CD4-positive, alpha-beta T cell (primary cell): ENCODE data around the gene DNPEP. TPM values are rescaled to one million over a fixed set of nuclear protein-coding genes. Genes with fewer than 3 reads are reported as not detected.
"Not testable (repeated sequence)": the region's sequence is repeated elsewhere in the genome, so short reads cannot be mapped to it uniquely, and the experiment has no call there.

Experiments
- ATAC-seq: fragments of 200-7000 bp; cut with Tn5 transposase; one replicate; pipeline ENCODE4 v1.10.0; 2022; ENCODE audit warnings: mild to moderate bottlenecking; ENCODE audit not compliant: poor library complexity
- CTCF ChIA-PET: fragments of 350-600 bp; sonication (Branson Sonifier 250); formaldehyde crosslinking; loops from one replicate; lab custom pipeline; 2021; ENCODE audit warnings: antibody characterized with exemption, inconsistent platforms; lab: Charles Lee
- POLR2A ChIA-PET: fragments of 350-600 bp; sonication (Branson Sonifier 250); formaldehyde crosslinking; loops from one replicate; lab custom pipeline; 2021; ENCODE audit warnings: antibody characterized with exemption, inconsistent platforms; lab: Charles Lee
- DNase-seq, 14 experiments: peaks; one replicate each; pipeline ENCODE4 v3.0.0-alpha.2; 2013 to 2020; ENCODE audit warnings: mixed read lengths in 2 of 14
- H3K27ac ChIP-seq, 2 donors: one replicate each; pipeline versions ENCODE4 v1.5.1 to v1.7.0; 2013; ENCODE audit warnings: low read length in 2 of 2, low read depth in 1 of 2, mild to moderate bottlenecking in 1 of 2
- H3K27me3 ChIP-seq, 2 experiments: 1 replicate in 1 of 2; 2 replicates in 1 of 2; pipeline versions ENCODE4 v1.6.1 to v1.7.0; 2013; ENCODE audit warnings: low read length in 2 of 2, control low read depth in 1 of 2, mild to moderate bottlenecking in 1 of 2, moderate library complexity in 1 of 2; ENCODE audit not compliant: insufficient read depth in 2 of 2, control insufficient read depth in 1 of 2
- H3K36me3 ChIP-seq: one replicate; pipeline ENCODE4 v1.6.1; 2013; ENCODE audit warnings: low read length, control low read depth; ENCODE audit not compliant: insufficient read depth
- H3K4me1 ChIP-seq: one replicate; pipeline ENCODE4 v1.6.1; 2013; ENCODE audit warnings: low read length, control low read depth; ENCODE audit not compliant: insufficient read depth
- H3K4me3 ChIP-seq: one replicate; pipeline ENCODE4 v1.5.1; 2013; ENCODE audit warnings: mild to moderate bottlenecking, low read length, moderate library complexity
- H3K9me3 ChIP-seq, 2 experiments: 1 replicate in 1 of 2; 2 replicates in 1 of 2; pipeline versions ENCODE4 v1.6.1 to v1.7.0; 2013; ENCODE audit warnings: low read length in 2 of 2, mild to moderate bottlenecking in 2 of 2, control low read depth in 1 of 2, moderate library complexity in 1 of 2; ENCODE audit not compliant: control insufficient read depth in 1 of 2, insufficient read depth in 1 of 2
- H3K27ac Mint-ChIP-seq: one replicate; pipeline ENCODE4 v1.8.0; 2020; ENCODE audit warnings: mixed read lengths
- H3K27me3 Mint-ChIP-seq: one replicate; pipeline ENCODE4 v1.8.0; 2021; ENCODE audit warnings: mixed read lengths
- H3K36me3 Mint-ChIP-seq: one replicate; pipeline ENCODE4 v1.8.0; 2021; ENCODE audit warnings: low read depth, mixed read lengths
- H3K4me1 Mint-ChIP-seq: one replicate; pipeline ENCODE4 v1.8.0; 2021; ENCODE audit warnings: low read depth, mixed read lengths
- H3K4me3 Mint-ChIP-seq: one replicate; pipeline ENCODE4 v1.8.0; 2020; ENCODE audit warnings: mild to moderate bottlenecking, mixed read lengths
- H3K9me3 Mint-ChIP-seq: one replicate; pipeline ENCODE4 v1.8.0; 2020; ENCODE audit warnings: mixed read lengths
- intact Hi-C, 2 experiments: fragments of 100-400 bp; cut with DNase I in 1 of 2; cut with micrococcal nuclease in 1 of 2; formaldehyde crosslinking; loops; one replicate each; pipeline versions ENCODE4 v1.15.1 to v1.9.0; 2023 to 2025; cut with DNase I, micrococcal nuclease
- total RNA-seq, 174 experiments: library from RNA in 2 of 174; stranded (reverse) in 2 of 174; gene quantifications; one replicate each; pipeline ENCODE4 v1.2.3 and lab custom pipeline; 2021 to 2026
- TF ChIP-seq, protein P1 (sequence below): fragments of 200-600 bp; IDR thresholded peaks from one replicate; pipeline ENCODE4 v1.8.0; 2022; ENCODE audit warnings: antibody characterized with exemption, mild to moderate bottlenecking

The DNPEP gene
- total RNA-seq, 2 experiments from 2014 or later: 99.0 to 99.9 TPM

DNA sequence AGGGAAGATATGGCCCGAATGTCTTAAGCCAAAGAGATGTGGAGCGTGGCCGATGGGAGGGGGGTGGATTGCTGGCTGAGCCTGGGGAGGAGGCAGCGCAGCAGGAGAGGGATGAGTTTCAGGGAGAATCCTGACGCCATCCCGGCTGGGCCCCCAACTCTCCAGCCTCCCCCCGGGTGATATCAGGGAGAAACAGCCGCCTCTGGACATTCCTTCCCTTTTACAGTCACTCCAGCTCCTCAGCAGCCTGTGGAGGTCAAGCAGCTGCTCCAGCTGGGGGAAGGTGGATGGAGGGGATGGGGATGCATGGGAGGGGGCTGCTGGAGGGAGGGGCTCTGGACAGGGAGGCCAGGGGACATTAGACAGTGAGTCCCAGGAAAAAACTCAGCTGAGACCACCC is 20.9 kb upstream of the DNPEP start:
- Histone ChIP-seq H3K36me3 (no peaks in the 10 kb centered on the region), H3K4me3 (no peak overlapping the region), H3K4me1 (no peaks in the 10 kb centered on the region), H3K9me3 (peaks cover 6 to 7% of the 10 kb centered on the region in 2 experiments), H3K27me3 (peaks cover 5 to 11% of the 10 kb centered on the region in 2 experiments), H3K27ac (no peak overlapping the region)
- ChIA-PET CTCF (no interaction called here), POLR2A (no interaction called here)
- Mint-ChIP-seq H3K4me1 (no peaks in the 10 kb centered on the region), H3K9me3 (no peaks in the 10 kb centered on the region), H3K27me3 (peaks cover 39% of the 10 kb centered on the region), H3K36me3 (no peaks in the 10 kb centered on the region), H3K4me3 (no peak overlapping the region), H3K27ac (no peak overlapping the region)
- ATAC-seq (no peak), DNase-seq (no peak)
- TF ChIP-seq, protein P1, sequence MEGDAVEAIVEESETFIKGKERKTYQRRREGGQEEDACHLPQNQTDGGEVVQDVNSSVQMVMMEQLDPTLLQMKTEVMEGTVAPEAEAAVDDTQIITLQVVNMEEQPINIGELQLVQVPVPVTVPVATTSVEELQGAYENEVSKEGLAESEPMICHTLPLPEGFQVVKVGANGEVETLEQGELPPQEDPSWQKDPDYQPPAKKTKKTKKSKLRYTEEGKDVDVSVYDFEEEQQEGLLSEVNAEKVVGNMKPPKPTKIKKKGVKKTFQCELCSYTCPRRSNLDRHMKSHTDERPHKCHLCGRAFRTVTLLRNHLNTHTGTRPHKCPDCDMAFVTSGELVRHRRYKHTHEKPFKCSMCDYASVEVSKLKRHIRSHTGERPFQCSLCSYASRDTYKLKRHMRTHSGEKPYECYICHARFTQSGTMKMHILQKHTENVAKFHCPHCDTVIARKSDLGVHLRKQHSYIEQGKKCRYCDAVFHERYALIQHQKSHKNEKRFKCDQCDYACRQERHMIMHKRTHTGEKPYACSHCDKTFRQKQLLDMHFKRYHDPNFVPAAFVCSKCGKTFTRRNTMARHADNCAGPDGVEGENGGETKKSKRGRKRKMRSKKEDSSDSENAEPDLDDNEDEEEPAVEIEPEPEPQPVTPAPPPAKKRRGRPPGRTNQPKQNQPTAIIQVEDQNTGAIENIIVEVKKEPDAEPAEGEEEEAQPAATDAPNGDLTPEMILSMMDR: no peak
- intact Hi-C loops: loop anchor here in 1 of 2 experiments (10.0 kb wide), 1 partner anchor 236 kb away; no protein-coding TSS in a partner anchor

GRCh38 chr2:219408204-219408603 is 20.5 kb upstream of the DNPEP start:
- Mint-ChIP-seq H3K9me3 (no peaks in the 10 kb centered on the region), H3K4me1 (no peaks in the 10 kb centered on the region), H3K27ac (no peak overlapping the region), H3K27me3 (peaks cover 35% of the 10 kb centered on the region), H3K36me3 (no peaks in the 10 kb centered on the region), H3K4me3 (no peak overlapping the region)
- peaks cover 3 to 9% of the 10 kb centered on the region in 2 experiments for H3K27me3 ChIP-seq
- peaks cover 5 to 7% of the 10 kb centered on the region in 2 experiments for H3K9me3 ChIP-seq
- no peaks in the 10 kb centered on the region for H3K36me3 ChIP-seq
- TF ChIP-seq, protein P1: no peak
- no peak overlapping the region for H3K27ac ChIP-seq
- DNase-seq: no peak
- no peak for ATAC-seq
- POLR2A ChIA-PET: no interaction called here
- H3K4me3 ChIP-seq: no peak overlapping the region
- intact Hi-C loops: loop anchor here in 1 of 2 experiments (10.0 kb wide), 1 partner anchor 237 kb away; no protein-coding TSS in a partner anchor
- CTCF ChIA-PET: no interaction called here
- H3K4me1 ChIP-seq: no peaks in the 10 kb centered on the region

- H3K4me3 Mint-ChIP-seq, H3K36me3 Mint-ChIP-seq, H3K9me3 Mint-ChIP-seq, DNase-seq, H3K4me1 ChIP-seq, H3K9me3 ChIP-seq, H3K27me3 ChIP-seq, H3K27ac ChIP-seq, CTCF ChIA-PET, H3K27ac Mint-ChIP-seq, ATAC-seq, H3K4me3 ChIP-seq, POLR2A ChIA-PET, H3K36me3 ChIP-seq, H3K4me1 Mint-ChIP-seq: not testable (repeated sequence)
- intact Hi-C loops: loop anchor here in 1 of 2 experiments (10.0 kb wide), 1 partner anchor 237 kb away; no protein-coding TSS in a partner anchor
- H3K27me3 Mint-ChIP-seq: peaks cover 31% of the 10 kb centered on the region
Measured at GRCh38 chr2:219407343-219407742, 19.6 kb upstream of the DNPEP start.

DNA sequence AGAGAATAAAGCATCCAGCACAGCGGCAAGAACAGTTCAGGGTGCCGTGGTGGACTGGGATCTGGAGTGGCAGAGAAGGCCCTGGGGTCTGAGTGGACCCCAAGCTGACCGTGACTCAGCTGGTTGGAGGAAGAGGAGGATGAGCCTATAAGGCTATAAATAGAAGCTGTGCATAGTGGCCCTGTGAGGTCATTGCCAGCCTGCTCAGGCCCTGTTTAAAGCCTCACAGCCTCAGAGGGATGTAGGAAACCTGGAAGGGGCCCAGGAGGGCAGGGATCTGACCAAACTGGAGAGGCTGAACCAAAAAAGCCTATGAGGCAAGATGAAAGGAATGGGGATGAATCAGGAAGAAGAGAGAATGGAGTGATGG is 19.1 kb upstream of the DNPEP start:
- DNase-seq (no peak), ATAC-seq (no peak)
- Histone ChIP-seq H3K27me3 (peaks cover 0 to 8% of the 10 kb centered on the region in 2 experiments), H3K27ac (no peak overlapping the region), H3K4me1 (no peaks in the 10 kb centered on the region), H3K4me3 (no peak overlapping the region), H3K9me3 (peaks cover 0 to 1% of the 10 kb centered on the region in 2 experiments), H3K36me3 (no peaks in the 10 kb centered on the region)
- Mint-ChIP-seq H3K27ac (no peak overlapping the region), H3K9me3 (no peaks in the 10 kb centered on the region), H3K36me3 (no peaks in the 10 kb centered on the region), H3K4me3 (no peak overlapping the region), H3K4me1 (peaks cover 5% of the 10 kb centered on the region), H3K27me3 (peaks cover 31% of the 10 kb centered on the region)
- TF ChIP-seq, protein P1: no peak
- POLR2A ChIA-PET: no interaction called here
- CTCF ChIA-PET: no interaction called here
- intact Hi-C loops: loop anchor here in 1 of 2 experiments (10.0 kb wide), 1 partner anchor 238 kb away; no protein-coding TSS in a partner anchor
